ENCODE results near the gene ANKRD13B. TPM values are rescaled to one million over a fixed set of nuclear protein-coding genes. Genes with fewer than 3 reads are reported as not detected.

The ANKRD13B gene
- total and polyA plus RNA-seq, 2 of the 13 experiments (the other 11 are each of a cell fraction or from before 2014, with no cell fraction given) = 1.7 to 1.8 TPM

GRCh38 chr17:29565643-29566472, 27.1 kb upstream of the ANKRD13B start:
- Histone ChIP-seq H3K36me3 (replicated peaks in 1 of 2; ENCODE audit: control insufficient read depth in 1 of 2, insufficient read depth in 2 of 2, low read length in 2 of 2) (no peaks in the 10 kb centered on the region), H3K79me2 (ENCODE audit: insufficient read depth, low read length) (no peaks in the 10 kb centered on the region), H2AFZ (ENCODE audit: low read length) (no peak overlapping the region), H3K4me1 (ENCODE audit: insufficient read depth, low read length) (peaks cover 29% of the 10 kb centered on the region), H3K4me2 (ENCODE audit: low read depth, low read length) (peak overlapping the region; percentile 84), H3K4me3 (replicated peaks in 1 of 3; ENCODE audit: insufficient read depth in 1 of 3, low read depth in 2 of 3, low read length in 3 of 3) (peak overlapping the region; percentile 68 to 94 (median 84)), H3K9me3 (ENCODE audit: low read length) (no peaks in the 10 kb centered on the region), H3K27ac (ENCODE audit: extremely low read length, insufficient read depth, low read length) (no peak overlapping the region), H3K9ac (ENCODE audit: insufficient read depth, low read depth, low read length) (peak overlapping the region; percentile 28; the same call in 1 of the 2 replicates), H3K27me3 (ENCODE audit: control insufficient read depth in 1 of 2, insufficient read depth in 2 of 2, low read length in 2 of 2) (no peaks in the 10 kb centered on the region), H4K20me1 (ENCODE audit: insufficient read depth, low read length) (0 out of 2 replicates have a peak, but pooled peaks cover 5% of the 10 kb centered on the region)
- POLR2A ChIA-PET = interaction anchor here (0.7 to 3.1 kb wide), 7 partner anchors 9 to 271 kb away, joined by 3 to 24 read pairs (median 6); partner anchors contain the start of gene TAOK1
- BruUV-seq (replicated peaks) = TSS peak; percentile 31
- in situ Hi-C loops (cut with HindIII; ENCODE audit: extremely low pct_ligation_motif_present, low pct_unique_long_range_greater_than_20kb) (no loop called here), intact Hi-C loops (cut with micrococcal nuclease; ENCODE audit: unreplicated experiment) (loop anchor here (10.0 kb wide), 1 partner anchor 271 kb away; the partner anchor contains the start of gene NUFIP2)
- WGBS (ENCODE audit: low lambda C conversion rate) = 2% methylated on average over 11 of the region's 55 CpGs
- DNase-seq (ENCODE audit: low spot score) (peak; percentile 25), ATAC-seq (peak; percentile 32), FAIRE-seq (peak; percentile 56)
- CTCF ChIA-PET (ENCODE audit: low intra/inter-chr PET ratio, low total read pairs) = interaction anchor here (0.8 kb wide), 1 partner anchor 14 kb away, joined by 3 read pairs; no protein-coding TSS in a partner anchor
- TF ChIP-seq ZNF562 (CRISPR knock-in tag; IDR thresholded peaks at IDR 0.05; ENCODE audit: borderline replicate concordance) (no peak), IRX3 (CRISPR knock-in tag; IDR thresholded peaks at IDR 0.05; ENCODE audit: borderline replicate concordance, low read depth) (no peak), CENPT (CRISPR knock-in tag; IDR thresholded peaks at IDR 0.05; ENCODE audit: low read depth) (no peak), PLRG1 (conservative IDR thresholded peaks at IDR 0.05) (no peak), FOXC1 (CRISPR knock-in tag; IDR thresholded peaks at IDR 0.05; ENCODE audit: borderline replicate concordance) (peak; percentile 62; the same call in 1 of the 2 replicates), KDM2A (CRISPR knock-in tag; IDR thresholded peaks at IDR 0.05; ENCODE audit: borderline replicate concordance, low read depth) (no peak), ZNF451 (CRISPR knock-in tag; IDR thresholded peaks at IDR 0.05) (0 out of 2 replicates have a peak, but pooled peaks have one; percentile 32), ZNF331 (CRISPR knock-in tag; IDR thresholded peaks at IDR 0.05) (no peak; the same call in 1 of the 2 replicates), NFYC (CRISPR knock-in tag; IDR thresholded peaks at IDR 0.05) (no peak), ZNF614 (CRISPR knock-in tag; IDR thresholded peaks at IDR 0.05; ENCODE audit: borderline replicate concordance) (no peak), TSC22D2 (CRISPR knock-in tag; IDR thresholded peaks at IDR 0.05; ENCODE audit: borderline replicate concordance) (no peak), MNT (IDR thresholded peaks at IDR 0.05) (no peak), ZNF543 (CRISPR knock-in tag; IDR thresholded peaks at IDR 0.05) (peak; percentile 39; the same call in 1 of the 2 replicates), ZFAT (CRISPR knock-in tag; conservative IDR thresholded peaks at IDR 0.05) (no peak), CERS6 (CRISPR knock-in tag; IDR thresholded peaks at IDR 0.05) (no peak), ZNF674 (CRISPR knock-in tag; IDR thresholded peaks at IDR 0.05; ENCODE audit: low read depth) (no peak), MAFF (IDR thresholded peaks at IDR 0.05; ENCODE audit: low read depth, low read length) (no peak), ZNF781 (CRISPR knock-in tag; IDR thresholded peaks at IDR 0.05; ENCODE audit: borderline replicate concordance, not compliant biosample characterization) (no peak), ZBTB7B (CRISPR knock-in tag; IDR thresholded peaks at IDR 0.05) (peak; percentile 67; the same call in 1 of the 2 replicates), CTCF (CRISPR knock-in tag; IDR thresholded peaks at IDR 0.05) (peak; percentile 58)

Data from HepG2 (cell line).